NCI-H345 treated with DMSO at 0.1 percent for 48 hours (cell line): ENCODE measurements around the gene CCL1.
A peak's percentile ranks its signal among the peaks of the same experiment; 100 is the strongest.
"Not testable (repeated sequence)": the region's sequence is repeated elsewhere in the genome, so short reads cannot be mapped to it uniquely, and the experiment has no call there.

Experiments
- DNase-seq: peaks from one replicate; lab custom pipeline; 2025; ENCODE audit not compliant: unreplicated experiment; lab: John Stamatoyannopoulos, UW

The CCL1 gene

GRCh38 chr17:34361478-34362061, 1.5 kb downstream of the CCL1 start:
- peak; percentile 94 for DNase-seq

DNA sequence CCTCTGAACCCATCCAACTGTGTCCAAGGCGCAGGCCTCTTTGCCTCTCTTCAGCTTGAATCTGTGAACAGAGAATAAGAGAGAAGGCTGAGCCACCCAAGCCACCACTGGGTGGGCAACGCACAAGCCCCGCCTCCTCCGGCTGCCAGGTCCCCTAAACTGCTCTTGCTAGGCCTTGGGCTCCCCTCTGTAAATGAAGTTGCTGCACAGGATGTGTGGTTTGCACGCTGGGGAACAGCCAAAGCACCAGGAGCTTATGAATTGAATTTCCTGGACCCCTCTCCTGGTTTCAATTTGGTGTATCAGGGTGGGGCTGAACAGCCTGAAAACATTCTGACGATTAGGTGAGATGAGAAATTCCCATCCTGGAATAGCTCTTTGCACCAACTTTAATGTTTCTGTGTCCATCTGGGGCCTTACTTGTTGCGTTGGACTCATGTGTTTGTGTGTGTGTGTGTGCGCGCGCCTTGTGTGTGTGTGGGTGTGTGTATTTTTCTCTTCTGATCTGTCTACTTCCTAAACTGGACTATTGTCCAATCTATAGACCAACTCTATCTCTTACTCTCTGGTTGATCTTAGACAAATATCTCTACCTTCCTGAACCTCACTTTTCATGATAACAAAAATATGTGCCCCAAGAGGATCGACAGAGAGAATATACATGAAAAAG, 2.3 kb downstream of the CCL1 start:
- DNase-seq: no peak

DNA sequence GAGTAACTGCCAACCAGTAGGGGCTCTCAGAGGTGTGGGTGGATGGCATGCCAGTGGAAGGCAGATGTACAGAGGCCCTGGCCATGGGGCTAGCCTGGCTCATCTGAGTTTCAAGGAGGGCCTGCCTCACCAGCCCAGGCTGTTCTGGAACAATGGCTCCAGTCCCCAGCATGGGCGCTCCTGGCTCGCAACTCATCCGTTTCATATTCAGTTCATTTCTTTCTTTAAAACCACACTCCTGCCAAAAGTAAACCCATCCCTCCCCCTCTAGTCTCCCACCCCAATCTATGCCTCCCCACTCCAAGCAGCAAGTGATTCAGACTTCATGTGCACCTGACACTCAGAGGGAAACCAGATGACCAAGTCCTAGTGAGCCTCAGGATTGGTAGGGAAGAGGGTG, 4.4 kb downstream of the CCL1 start:
- peak; percentile 15 for DNase-seq

- no peak for DNase-seq
Observed at GRCh38 chr17:34357398-34357797, 5.6 kb downstream of the CCL1 start.

DNA sequence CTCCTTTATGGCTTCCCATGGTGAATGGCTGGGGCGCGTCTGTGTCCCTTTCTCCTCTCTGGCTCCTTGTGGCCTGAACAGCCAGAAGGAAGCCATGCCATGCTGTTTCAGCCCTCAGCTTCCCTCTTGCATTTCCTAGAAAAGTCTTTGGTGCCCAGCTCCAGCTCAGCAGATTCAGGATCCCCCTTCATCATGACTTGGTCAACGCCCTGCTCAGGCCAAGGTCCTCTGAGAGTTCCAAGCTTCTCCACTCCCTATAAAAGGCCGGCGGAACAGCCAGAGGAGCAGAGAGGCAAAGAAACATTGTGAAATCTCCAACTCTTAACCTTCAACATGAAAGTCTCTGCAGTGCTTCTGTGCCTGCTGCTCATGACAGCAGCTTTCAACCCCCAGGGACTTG, 6.8 kb downstream of the CCL1 start, which contains the start of gene CCL13:
Gene CCL13 (plus strand): TSS at position 287 of the 400 bp plus-strand sequence. CDS start 47 bp downstream, at position 334.
- DNase-seq: no peak

- DNase-seq: no peak
Observed at GRCh38 chr17:34354637-34355036, 8.4 kb downstream of the CCL1 start.

DNA sequence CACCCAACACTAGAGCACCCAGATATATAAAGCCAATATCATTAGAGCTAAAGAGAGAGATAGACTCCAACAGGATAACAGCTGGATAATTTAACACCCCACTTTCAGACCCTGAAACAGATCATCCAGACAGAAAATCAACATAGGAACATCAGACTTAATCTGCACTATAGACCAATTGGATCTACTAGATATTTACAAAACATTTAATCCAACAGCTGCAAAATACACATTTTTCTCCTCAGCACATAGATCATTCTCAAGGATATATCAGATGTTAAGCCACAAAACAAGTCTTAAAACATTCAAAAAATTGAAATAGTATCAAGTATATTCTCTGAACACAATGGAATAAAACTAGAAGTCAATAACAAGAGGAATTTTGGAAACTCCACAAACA, 10.8 kb downstream of the CCL1 start:
- no peak for DNase-seq

DNA sequence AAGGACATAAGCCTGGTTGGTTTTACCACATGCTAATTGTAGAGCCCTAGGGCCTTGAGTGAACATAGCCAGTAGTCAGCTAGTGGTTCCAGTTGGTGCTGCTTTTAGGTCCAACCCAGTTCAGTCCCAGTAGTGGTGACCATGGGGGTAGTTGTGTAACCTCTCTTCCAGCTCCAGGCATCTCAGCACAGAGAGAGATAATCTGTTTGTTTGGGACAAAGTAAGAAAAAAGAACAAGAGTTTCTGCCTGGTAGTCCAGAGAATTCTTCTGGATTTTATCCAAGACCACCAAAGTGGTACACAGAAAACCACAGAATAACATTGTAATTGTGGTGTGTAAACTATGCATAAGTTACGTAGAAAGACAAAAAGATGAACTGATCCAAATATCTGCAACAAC, 11.9 kb downstream of the CCL1 start:
- no peak for DNase-seq

GRCh38 chr17:34349751-34350150, 13.3 kb downstream of the CCL1 start:
- no peak for DNase-seq

DNA sequence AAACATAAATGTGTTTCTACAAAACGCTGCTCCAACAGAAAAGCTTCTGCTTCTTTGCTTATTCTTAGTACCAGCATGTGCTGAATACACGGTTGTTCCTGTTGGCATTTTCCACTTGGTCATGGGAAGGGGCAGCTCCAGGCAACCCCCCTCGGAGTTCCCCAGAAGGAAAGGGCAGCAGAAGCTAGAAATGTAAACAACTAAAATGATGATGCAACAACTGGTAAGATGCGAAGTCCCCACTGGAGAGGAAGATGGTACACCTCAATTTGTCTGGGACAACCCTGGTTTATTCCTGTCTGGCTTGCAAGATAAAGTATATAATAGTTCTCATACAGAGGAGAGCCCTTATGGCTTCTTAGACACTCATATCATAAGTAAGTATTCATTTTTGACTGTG, 16.0 kb downstream of the CCL1 start:
- no peak for DNase-seq

- no peak for DNase-seq
Observed at GRCh38 chr17:34341916-34342315, 21.1 kb downstream of the CCL1 start.

GRCh38 chr17:34339138-34339770, 23.8 kb downstream of the CCL1 start:
- no peak for DNase-seq

DNA sequence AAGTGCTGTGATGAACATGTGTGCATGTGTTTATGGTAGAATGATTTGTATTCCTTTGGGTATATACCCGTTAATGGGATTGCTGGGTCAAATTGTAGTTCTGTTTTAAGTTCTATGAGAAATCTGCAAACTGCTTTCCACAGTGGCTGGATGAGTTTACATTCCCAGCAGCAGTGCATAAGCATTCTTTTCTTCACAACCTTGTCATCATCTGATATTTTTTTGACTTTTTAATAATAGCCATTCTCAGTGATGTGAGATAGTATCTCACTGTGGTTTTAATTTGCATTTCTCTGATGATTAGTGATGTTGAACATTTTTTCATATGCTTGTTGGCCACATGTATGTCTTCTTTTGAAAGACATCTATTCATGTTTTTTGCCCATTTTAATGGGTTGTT, 25.3 kb downstream of the CCL1 start:
- DNase-seq: no peak

DNA sequence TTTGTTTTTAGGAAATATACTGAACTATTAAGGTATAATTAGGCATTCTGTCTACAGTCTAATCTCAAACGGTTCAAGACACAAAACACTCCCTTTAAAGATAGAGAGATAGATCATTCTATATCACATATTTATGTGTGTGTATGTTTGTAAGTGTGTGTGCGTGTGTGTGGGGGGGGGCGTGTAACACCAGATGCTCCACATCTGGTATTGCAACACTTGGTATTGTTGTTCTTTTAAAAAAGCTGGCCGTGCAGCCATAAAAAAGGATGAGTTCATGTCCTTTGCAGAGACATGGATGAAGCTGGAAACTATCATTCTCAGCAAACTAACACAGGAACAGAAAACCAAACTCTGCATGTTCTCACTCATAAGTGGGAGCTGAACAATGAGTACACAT, 35.5 kb downstream of the CCL1 start:
- DNase-seq: not testable (repeated sequence)

DNA sequence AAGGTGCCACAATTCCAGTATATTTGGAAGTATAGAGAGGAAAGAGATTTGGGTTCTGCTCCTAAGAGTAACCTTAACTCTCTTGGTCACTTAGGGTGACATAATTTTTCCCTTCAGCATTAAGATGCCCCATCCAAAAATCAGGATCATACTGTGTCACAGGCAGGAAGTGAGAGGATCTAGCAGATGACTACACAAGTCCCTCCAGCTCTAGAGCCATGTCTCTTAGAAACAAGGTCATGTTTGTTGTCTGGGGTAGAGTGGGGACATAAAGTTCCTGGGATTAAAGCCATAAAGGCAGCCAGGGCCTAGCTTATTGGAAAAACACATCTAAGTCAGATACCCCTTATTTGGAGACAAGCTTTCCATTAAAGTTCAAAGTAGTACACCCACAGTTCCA, 41.1 kb downstream of the CCL1 start:
- DNase-seq: no peak

DNA sequence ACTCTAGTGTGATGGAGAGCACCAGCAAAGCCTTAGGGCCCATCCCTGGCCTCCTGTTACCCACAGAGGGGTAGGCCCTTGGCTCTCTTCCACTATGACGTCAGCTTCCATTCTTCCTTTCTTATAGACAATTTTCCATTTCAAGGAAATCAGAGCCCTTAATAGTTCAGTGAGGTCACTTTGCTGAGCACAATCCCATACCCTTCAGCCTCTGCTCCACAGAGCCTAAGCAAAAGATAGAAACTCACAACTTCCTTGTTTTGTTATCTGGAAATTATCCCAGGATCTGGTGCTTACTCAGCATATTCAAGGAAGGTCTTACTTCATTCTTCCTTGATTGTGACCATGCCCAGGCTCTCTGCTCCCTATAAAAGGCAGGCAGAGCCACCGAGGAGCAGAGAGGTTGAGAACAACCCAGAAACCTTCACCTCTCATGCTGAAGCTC, 44.0 kb downstream of the CCL1 start, which contains the start of gene CCL8:
Gene CCL8 (plus strand): TSS at position 397 of the 445 bp plus-strand sequence. CDS start 67 bp downstream, outside the sequence.
- DNase-seq: no peak

DNA sequence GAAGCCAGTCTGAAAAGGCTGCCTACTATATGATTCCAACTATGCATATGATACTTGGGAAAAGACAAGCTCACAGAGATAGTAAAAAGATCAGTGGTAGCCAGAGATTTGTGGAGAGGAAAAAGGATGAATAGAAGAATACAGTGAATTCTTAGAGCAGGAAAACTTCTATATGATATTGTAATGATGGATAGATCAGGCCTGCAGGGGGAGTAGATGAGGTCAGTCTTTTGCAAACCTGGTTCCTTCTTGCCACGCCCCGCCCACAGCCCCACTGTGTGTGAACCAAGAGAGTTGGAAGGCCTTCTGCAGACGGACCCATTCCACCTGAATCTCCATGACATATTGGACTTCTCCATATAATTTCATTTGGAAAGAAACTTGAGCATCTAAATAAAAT, 44.6 kb downstream of the CCL1 start:
- no peak for DNase-seq

- DNase-seq: no peak
Observed at GRCh38 chr17:34314279-34314678, 48.8 kb downstream of the CCL1 start.

GRCh38 chr17:34313164-34313563, 49.9 kb downstream of the CCL1 start:
- DNase-seq: no peak

DNA sequence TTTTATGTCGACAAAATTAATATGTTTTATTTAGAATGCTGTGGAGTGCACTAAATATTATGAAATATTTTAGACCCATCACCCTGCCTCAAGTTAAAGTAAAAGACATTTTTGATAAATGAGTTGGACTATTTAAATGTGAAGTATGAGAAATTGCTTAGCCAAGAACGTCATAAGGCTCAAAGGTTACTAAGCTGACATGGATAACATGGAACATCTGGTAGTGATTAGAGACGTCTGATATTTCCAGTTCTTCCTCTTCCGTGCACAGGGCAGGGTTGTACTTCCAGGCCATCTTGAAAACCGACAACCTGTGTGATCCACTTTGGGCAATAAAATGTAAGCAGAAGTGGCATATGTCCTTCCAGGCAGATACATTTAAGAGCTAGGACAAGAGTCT, 51.0 kb downstream of the CCL1 start:
- no peak for DNase-seq

DNA sequence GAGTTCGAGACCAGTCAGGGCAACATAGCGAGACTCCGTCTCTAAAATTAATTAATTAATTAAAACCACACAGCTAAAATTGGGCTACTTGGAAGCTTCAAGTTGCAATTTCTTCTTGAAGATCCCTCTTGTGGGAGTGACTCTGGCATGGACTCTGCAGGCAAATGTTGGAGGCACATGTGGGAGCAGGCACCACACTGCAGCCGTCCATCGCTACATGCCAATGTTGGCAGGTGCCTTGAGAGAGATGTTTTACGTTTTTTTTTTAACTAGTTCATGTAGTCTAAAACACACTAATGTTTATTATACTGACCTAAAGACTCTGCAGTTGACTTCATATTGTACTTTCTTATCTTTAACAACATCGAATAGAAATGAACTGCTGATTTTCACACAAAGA, 51.7 kb downstream of the CCL1 start:
- DNase-seq: no peak
